ENCODE data around the gene ARNT2.

Gene ARNT2

GRCh38 chr15:80615783-80616391 lies 211.7 kb downstream of the ARNT2 start:
- Histone ChIP-seq H3K36me3 (ENCODE audit: insufficient read depth, insufficient read length, low read length) (no peaks in the 10 kb centered on the region), H3K4me3 (ENCODE audit: insufficient read length, low read depth) (no peak overlapping the region), H3K4me1 (ENCODE audit: insufficient read depth, insufficient read length) (peaks cover 3% of the 10 kb centered on the region), H3K9ac (ENCODE audit: insufficient read length, low read depth) (no peak overlapping the region), H3K27me3 (ENCODE audit: insufficient read depth, insufficient read length) (no peaks in the 10 kb centered on the region), H3K9me3 (ENCODE audit: insufficient read depth, low read length) (no peaks in the 10 kb centered on the region)
- TF ChIP-seq ZNF274 (IDR thresholded peaks at IDR 0.05; ENCODE audit: low read depth, low read length) (no peak), SUZ12 (IDR thresholded peaks at IDR 0.05; ENCODE audit: extremely low read depth, insufficient read depth, insufficient read length) (no peak), YY1 (IDR thresholded peaks at IDR 0.05; ENCODE audit: insufficient read depth, insufficient read length) (no peak)
- DNase-seq (ENCODE audit: low read depth, low spot score): no peak

GRCh38 chr15:80618685-80619400 lies 214.7 kb downstream of the ARNT2 start:
- no peak overlapping the region for H3K4me3 ChIP-seq (ENCODE audit: insufficient read length, low read depth)
- H3K9ac ChIP-seq (ENCODE audit: insufficient read length, low read depth): no peak overlapping the region
- H3K4me1 ChIP-seq (ENCODE audit: insufficient read depth, insufficient read length): peaks cover 2% of the 10 kb centered on the region
- peaks cover 17% of the 10 kb centered on the region for H3K9me3 ChIP-seq (ENCODE audit: insufficient read depth, low read length)
- no peak for DNase-seq (ENCODE audit: low read depth, low spot score)
- no peaks in the 10 kb centered on the region for H3K36me3 ChIP-seq (ENCODE audit: insufficient read depth, insufficient read length, low read length)
- no peaks in the 10 kb centered on the region for H3K27me3 ChIP-seq (ENCODE audit: insufficient read depth, insufficient read length)
- TF ChIP-seq ZNF274 (IDR thresholded peaks at IDR 0.05; ENCODE audit: low read depth, low read length) (no peak), YY1 (IDR thresholded peaks at IDR 0.05; ENCODE audit: insufficient read depth, insufficient read length) (no peak), SUZ12 (IDR thresholded peaks at IDR 0.05; ENCODE audit: extremely low read depth, insufficient read depth, insufficient read length) (no peak)

GRCh38 chr15:80619680-80620079 lies 215.5 kb downstream of the ARNT2 start:
- TF ChIP-seq ZNF274 (IDR thresholded peaks at IDR 0.05; ENCODE audit: low read depth, low read length) (no peak), YY1 (IDR thresholded peaks at IDR 0.05; ENCODE audit: insufficient read depth, insufficient read length) (no peak), SUZ12 (IDR thresholded peaks at IDR 0.05; ENCODE audit: extremely low read depth, insufficient read depth, insufficient read length) (no peak)
- DNase-seq (ENCODE audit: low read depth, low spot score): no peak
- no peak overlapping the region for H3K9ac ChIP-seq (ENCODE audit: insufficient read length, low read depth)
- no peaks in the 10 kb centered on the region for H3K36me3 ChIP-seq (ENCODE audit: insufficient read depth, insufficient read length, low read length)
- no peaks in the 10 kb centered on the region for H3K27me3 ChIP-seq (ENCODE audit: insufficient read depth, insufficient read length)
- no peaks in the 10 kb centered on the region for H3K4me1 ChIP-seq (ENCODE audit: insufficient read depth, insufficient read length)
- H3K9me3 ChIP-seq (ENCODE audit: insufficient read depth, low read length): peaks cover 17% of the 10 kb centered on the region
- H3K4me3 ChIP-seq (ENCODE audit: insufficient read length, low read depth): no peak overlapping the region

GRCh38 chr15:80620141-80620540 lies 216.0 kb downstream of the ARNT2 start:
- TF ChIP-seq SUZ12 (IDR thresholded peaks at IDR 0.05; ENCODE audit: extremely low read depth, insufficient read depth, insufficient read length) (no peak), YY1 (IDR thresholded peaks at IDR 0.05; ENCODE audit: insufficient read depth, insufficient read length) (no peak), ZNF274 (IDR thresholded peaks at IDR 0.05; ENCODE audit: low read depth, low read length) (no peak)
- no peak overlapping the region for H3K4me3 ChIP-seq (ENCODE audit: insufficient read length, low read depth)
- no peaks in the 10 kb centered on the region for H3K27me3 ChIP-seq (ENCODE audit: insufficient read depth, insufficient read length)
- no peaks in the 10 kb centered on the region for H3K4me1 ChIP-seq (ENCODE audit: insufficient read depth, insufficient read length)
- H3K9me3 ChIP-seq (ENCODE audit: insufficient read depth, low read length): peaks cover 20% of the 10 kb centered on the region
- H3K9ac ChIP-seq (ENCODE audit: insufficient read length, low read depth): no peak overlapping the region
- no peak for DNase-seq (ENCODE audit: low read depth, low spot score)
- H3K36me3 ChIP-seq (ENCODE audit: insufficient read depth, insufficient read length, low read length): no peaks in the 10 kb centered on the region

- H3K4me3 ChIP-seq (ENCODE audit: insufficient read length, low read depth): no peak overlapping the region
- H3K36me3 ChIP-seq (ENCODE audit: insufficient read depth, insufficient read length, low read length): no peaks in the 10 kb centered on the region
- no peaks in the 10 kb centered on the region for H3K4me1 ChIP-seq (ENCODE audit: insufficient read depth, insufficient read length)
- peaks cover 21% of the 10 kb centered on the region for H3K9me3 ChIP-seq (ENCODE audit: insufficient read depth, low read length)
- TF ChIP-seq YY1 (IDR thresholded peaks at IDR 0.05; ENCODE audit: insufficient read depth, insufficient read length) (no peak), ZNF274 (IDR thresholded peaks at IDR 0.05; ENCODE audit: low read depth, low read length) (no peak), SUZ12 (IDR thresholded peaks at IDR 0.05; ENCODE audit: extremely low read depth, insufficient read depth, insufficient read length) (no peak)
- DNase-seq (ENCODE audit: low read depth, low spot score): no peak
- H3K9ac ChIP-seq (ENCODE audit: insufficient read length, low read depth): no peak overlapping the region
- H3K27me3 ChIP-seq (ENCODE audit: insufficient read depth, insufficient read length): no peaks in the 10 kb centered on the region
Measured at GRCh38 chr15:80620931-80621330, 216.7 kb downstream of the ARNT2 start.

GRCh38 chr15:80626643-80627120 lies 222.5 kb downstream of the ARNT2 start:
- TF ChIP-seq ZNF274 (IDR thresholded peaks at IDR 0.05; ENCODE audit: low read depth, low read length) (no peak), SUZ12 (IDR thresholded peaks at IDR 0.05; ENCODE audit: extremely low read depth, insufficient read depth, insufficient read length) (no peak), YY1 (IDR thresholded peaks at IDR 0.05; ENCODE audit: insufficient read depth, insufficient read length) (no peak)

GRCh38 chr15:80629355-80629754 lies 225.2 kb downstream of the ARNT2 start:
- no peak overlapping the region for H3K4me3 ChIP-seq (ENCODE audit: insufficient read length, low read depth)
- H3K27me3 ChIP-seq (ENCODE audit: insufficient read depth, insufficient read length): no peaks in the 10 kb centered on the region
- TF ChIP-seq ZNF274 (IDR thresholded peaks at IDR 0.05; ENCODE audit: low read depth, low read length) (no peak), YY1 (IDR thresholded peaks at IDR 0.05; ENCODE audit: insufficient read depth, insufficient read length) (no peak), SUZ12 (IDR thresholded peaks at IDR 0.05; ENCODE audit: extremely low read depth, insufficient read depth, insufficient read length) (no peak)
- no peak for DNase-seq (ENCODE audit: low read depth, low spot score)
- H3K4me1 ChIP-seq (ENCODE audit: insufficient read depth, insufficient read length): no peaks in the 10 kb centered on the region
- H3K9ac ChIP-seq (ENCODE audit: insufficient read length, low read depth): no peak overlapping the region
- H3K9me3 ChIP-seq (ENCODE audit: insufficient read depth, low read length): 0 out of 2 replicates have a peak, but pooled peaks cover 4% of the 10 kb centered on the region
- H3K36me3 ChIP-seq (ENCODE audit: insufficient read depth, insufficient read length, low read length): no peaks in the 10 kb centered on the region

More at GRCh38 chr15:80626643-80627120, 222.5 kb downstream of the ARNT2 start:
- H3K36me3 ChIP-seq (ENCODE audit: insufficient read depth, insufficient read length, low read length): no peaks in the 10 kb centered on the region
- H3K9me3 ChIP-seq (ENCODE audit: insufficient read depth, low read length): peaks cover 21% of the 10 kb centered on the region
- no peak for DNase-seq (ENCODE audit: low read depth, low spot score)
- no peak overlapping the region for H3K9ac ChIP-seq (ENCODE audit: insufficient read length, low read depth)
- no peaks in the 10 kb centered on the region for H3K27me3 ChIP-seq (ENCODE audit: insufficient read depth, insufficient read length)
- no peaks in the 10 kb centered on the region for H3K4me1 ChIP-seq (ENCODE audit: insufficient read depth, insufficient read length)
- no peak overlapping the region for H3K4me3 ChIP-seq (ENCODE audit: insufficient read length, low read depth)

Measured in NT2/D1 (cell line).